Stomach smooth muscle (tissue), 2 donors: ENCODE data around the gene UACA.

Source experiments
- H3K27ac ChIP-seq: one replicate; pipeline ENCODE4 v1.7.0; 2013; ENCODE audit warnings: mild to moderate bottlenecking, low read length, inconsistent platforms
- H3K27me3 ChIP-seq, 2 donors: one replicate each; pipeline ENCODE4 v1.7.0; 2013; ENCODE audit warnings: low read length in 2 of 2; ENCODE audit not compliant: insufficient read depth in 2 of 2, control insufficient read depth in 1 of 2
- H3K36me3 ChIP-seq, 2 donors: one replicate each; pipeline ENCODE4 v1.7.0; 2013; ENCODE audit warnings: low read length in 2 of 2; ENCODE audit not compliant: control insufficient read depth in 2 of 2, insufficient read depth in 2 of 2
- H3K4me1 ChIP-seq: one replicate; pipeline ENCODE4 v1.7.0; 2013; ENCODE audit warnings: low read length; ENCODE audit not compliant: control insufficient read depth, insufficient read depth
- H3K4me3 ChIP-seq, 2 donors: one replicate each; pipeline ENCODE4 v1.7.0; 2013; ENCODE audit warnings: low read length in 2 of 2
- H3K9ac ChIP-seq, 2 donors: one replicate each; pipeline ENCODE4 v1.7.0; 2013; ENCODE audit warnings: low read length in 2 of 2, mild to moderate bottlenecking in 1 of 2
- H3K9me3 ChIP-seq, 2 donors: one replicate each; pipeline ENCODE4 v1.7.0; 2013; ENCODE audit warnings: low read length in 2 of 2; ENCODE audit not compliant: control insufficient read depth in 2 of 2
- donor health status: healthy.
- donor health status: Pancreatic carcinoma.

The UACA gene

DNA sequence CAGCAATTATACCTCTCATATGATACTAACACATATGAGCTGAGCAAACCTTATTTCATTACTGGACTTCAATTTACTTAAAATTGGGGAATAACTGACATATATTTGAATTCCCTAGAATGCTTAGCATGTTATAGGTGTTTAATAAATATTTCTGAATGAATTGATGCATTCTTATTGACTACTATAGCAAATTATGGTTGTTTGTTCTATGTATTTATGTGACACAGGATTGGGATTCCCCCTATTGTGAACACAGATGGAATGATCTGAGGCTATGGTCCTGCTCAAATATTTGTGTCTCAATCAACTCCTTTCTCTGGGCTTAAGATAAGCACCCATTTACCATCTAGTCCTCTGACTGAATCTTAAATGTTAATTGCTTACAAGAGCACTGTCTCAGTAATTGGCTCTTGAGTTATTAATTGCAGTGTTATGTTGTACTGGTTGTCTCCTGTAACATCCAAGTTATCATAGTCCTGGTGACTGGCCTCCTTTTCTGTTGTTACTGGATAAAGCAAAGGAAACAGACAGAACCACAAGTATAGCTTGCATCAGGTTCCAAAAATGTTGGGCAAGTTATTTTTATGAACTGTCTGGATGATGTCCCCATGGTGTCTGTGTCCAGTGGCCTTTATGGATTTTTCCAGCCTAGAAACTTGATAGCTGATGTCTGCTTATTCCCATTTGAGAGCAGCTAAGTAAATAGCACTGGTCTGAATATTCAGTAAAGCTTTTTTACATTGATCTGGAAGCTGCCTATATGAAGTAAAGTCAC is 2.3 kb upstream of the UACA start:
- Histone ChIP-seq H3K36me3 (no peaks in the 10 kb centered on the region), H3K4me1 (no peaks in the 10 kb centered on the region), H3K9ac (no peak overlapping the region), H3K4me3 (no peak overlapping the region), H3K27ac (no peak overlapping the region), H3K27me3 (no peaks in the 10 kb centered on the region), H3K9me3 (no peaks in the 10 kb centered on the region)

DNA sequence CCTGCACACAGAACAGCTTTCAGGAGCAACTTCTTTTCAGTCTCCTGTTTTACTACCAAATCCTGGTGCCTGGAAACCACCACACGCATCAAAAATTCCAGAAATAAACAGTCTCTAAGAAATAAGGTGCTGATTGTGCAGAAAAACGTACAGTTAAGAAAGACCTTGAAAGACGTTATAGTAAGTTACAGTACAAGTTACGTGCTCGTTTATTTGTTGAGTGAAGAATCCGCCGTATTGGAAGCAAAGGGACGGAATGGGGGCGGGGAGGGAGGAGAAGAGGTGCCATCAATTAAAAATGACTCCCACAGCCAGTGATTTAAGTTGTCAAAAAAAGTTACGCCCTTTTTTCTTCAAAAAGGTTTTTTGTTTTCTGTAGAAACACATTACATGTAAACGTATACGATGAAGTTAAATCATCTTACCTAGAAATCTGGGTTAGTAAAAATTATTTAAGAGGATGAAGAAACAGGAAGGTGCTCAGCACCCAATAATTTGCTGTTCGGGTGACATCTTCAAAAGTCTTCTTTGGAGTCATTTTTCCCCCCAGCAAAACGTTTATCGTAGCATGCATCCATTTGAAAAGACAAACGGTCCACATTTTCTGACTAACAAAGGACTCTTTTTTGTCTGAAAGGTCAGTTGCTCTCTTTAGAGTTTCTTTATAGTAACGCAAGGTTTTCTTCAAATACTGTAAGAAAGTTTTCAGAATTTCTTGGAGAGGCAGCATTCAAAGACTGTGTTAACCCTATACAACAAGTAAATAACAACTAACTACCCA is 782 bp upstream of the UACA start:
- Histone ChIP-seq H3K9ac (peak overlapping the region; percentile 55 to 77), H3K27ac (no peak overlapping the region), H3K4me3 (peak overlapping the region; percentile 61 to 88), H3K27me3 (no peaks in the 10 kb centered on the region), H3K9me3 (no peaks in the 10 kb centered on the region), H3K36me3 (no peaks in the 10 kb centered on the region), H3K4me1 (no peaks in the 10 kb centered on the region)

DNA sequence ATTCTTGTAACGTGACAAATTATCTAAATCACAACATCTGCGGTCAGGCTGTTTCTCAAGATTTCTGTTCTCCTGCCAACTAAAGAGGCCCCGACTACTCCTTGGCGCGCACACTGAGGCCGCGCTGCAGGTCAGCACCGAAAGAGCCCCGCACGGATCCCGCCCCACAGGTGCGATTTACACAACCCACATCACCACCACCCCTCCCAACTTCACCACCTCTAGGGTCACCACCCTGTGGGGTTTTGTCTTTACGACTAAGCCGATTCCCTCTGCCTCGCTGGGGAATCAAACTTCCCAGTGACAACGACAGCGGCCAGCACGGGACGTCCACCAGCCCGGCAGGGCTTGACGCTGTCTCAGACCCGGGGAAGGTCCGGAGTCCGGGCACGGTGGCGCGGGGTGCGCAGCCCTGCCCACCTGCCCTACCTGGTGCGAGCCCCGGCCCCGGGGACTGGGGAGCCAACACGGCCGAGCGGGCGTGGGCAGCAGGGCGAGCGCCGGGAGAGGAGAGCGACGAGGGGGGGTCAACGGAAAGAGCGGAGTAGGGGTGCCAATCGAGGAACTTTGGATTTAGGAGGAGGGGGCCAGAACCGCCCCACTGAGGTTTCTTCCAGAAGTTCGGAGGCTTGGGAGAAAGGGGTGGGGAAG is 764 bp downstream of the UACA start:
- Histone ChIP-seq H3K36me3 (no peaks in the 10 kb centered on the region), H3K9ac (peak overlapping the region; percentile 75 to 77), H3K4me3 (peak overlapping the region; percentile 61 to 88), H3K27me3 (no peaks in the 10 kb centered on the region), H3K27ac (peak overlapping the region; percentile 50), H3K4me1 (no peaks in the 10 kb centered on the region), H3K9me3 (no peaks in the 10 kb centered on the region)

DNA sequence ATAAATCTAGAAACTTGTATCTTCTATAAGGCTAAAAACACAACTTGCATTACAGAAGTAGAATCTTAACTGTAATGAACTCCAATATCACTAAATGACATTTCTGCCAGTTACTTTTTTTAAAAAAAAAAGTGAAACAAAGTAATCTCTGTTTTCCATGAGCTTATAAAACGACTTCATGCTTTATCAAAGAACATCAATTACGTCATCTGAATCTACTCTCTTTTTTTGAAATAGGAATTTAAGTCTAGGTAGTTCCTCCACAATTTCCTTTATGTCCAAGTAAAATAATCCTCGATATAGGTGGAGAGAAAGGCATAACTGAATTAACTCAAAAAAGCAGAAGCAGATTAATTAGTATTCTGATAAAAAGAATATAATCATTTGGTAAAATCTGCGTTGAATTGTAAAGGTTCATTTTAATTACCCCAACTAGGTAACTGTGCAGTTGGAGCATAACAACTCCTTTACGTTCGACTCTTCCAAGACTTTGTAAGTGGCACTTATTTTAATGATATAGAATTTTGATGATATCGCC is 1.4 kb downstream of the UACA start:
- H3K36me3 ChIP-seq: no peaks in the 10 kb centered on the region
- H3K27me3 ChIP-seq: no peaks in the 10 kb centered on the region
- H3K4me1 ChIP-seq: no peaks in the 10 kb centered on the region
- H3K9ac ChIP-seq: peak overlapping the region in 1 of 2 donors; percentile 77
- H3K4me3 ChIP-seq: peak overlapping the region; percentile 61 to 88
- H3K9me3 ChIP-seq: no peaks in the 10 kb centered on the region
- no peak overlapping the region for H3K27ac ChIP-seq

DNA sequence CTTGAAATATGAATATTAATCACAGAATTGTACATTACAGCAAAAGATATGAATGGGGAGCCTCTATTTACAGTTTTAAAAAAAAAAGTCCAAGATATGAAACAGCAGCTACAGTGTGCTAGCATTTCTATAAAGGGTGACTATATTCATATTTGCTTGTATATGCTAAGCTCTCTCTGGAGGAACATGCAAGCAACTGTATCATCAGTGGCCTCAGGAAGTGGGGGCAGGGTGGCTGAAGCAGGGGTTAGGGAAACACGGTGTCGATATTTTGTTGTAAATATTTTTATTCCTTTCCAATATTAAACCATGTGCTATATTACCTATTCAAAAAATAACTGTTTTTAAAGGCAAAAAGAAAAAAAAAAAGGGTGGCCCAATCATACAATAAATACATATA is 2.3 kb downstream of the UACA start:
- H3K27ac ChIP-seq: no peak overlapping the region
- no peaks in the 10 kb centered on the region for H3K9me3 ChIP-seq
- no peaks in the 10 kb centered on the region for H3K36me3 ChIP-seq
- H3K27me3 ChIP-seq: no peaks in the 10 kb centered on the region
- H3K4me1 ChIP-seq: no peaks in the 10 kb centered on the region
- H3K9ac ChIP-seq: no peak overlapping the region
- no peak overlapping the region for H3K4me3 ChIP-seq

DNA sequence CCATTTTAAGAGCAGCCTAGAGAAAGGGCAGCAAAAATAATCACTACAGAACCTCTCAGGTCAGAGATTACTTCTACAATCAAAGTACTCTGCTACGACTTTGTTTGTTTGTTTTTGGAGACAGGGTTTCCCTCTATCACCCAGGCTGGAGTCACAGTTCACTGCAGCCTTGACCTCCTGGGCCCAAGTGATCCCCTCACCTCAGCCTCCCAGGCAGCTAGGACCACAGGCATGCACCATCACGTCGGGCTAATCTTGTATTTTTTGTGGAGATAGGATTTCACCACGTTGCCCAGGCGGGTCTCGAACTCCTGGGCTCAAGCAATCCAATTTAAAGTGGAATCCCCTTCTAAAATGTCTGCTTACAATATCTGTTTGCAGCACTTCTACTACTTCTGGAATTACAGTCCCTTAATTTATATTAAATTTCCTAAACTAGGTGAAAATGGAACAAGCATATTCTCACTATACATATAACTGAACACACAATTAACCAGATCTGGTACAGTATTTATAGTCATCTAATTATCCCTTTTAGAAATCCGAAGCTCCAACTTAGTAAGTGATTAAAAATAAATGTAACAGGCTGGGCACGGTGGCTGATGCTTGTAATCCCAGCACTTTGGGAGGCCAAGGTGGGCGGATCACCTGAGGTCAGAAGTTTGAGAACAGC is 4.4 kb downstream of the UACA start:
- no peaks in the 10 kb centered on the region for H3K36me3 ChIP-seq
- H3K4me3 ChIP-seq: no peak overlapping the region
- no peaks in the 10 kb centered on the region for H3K27me3 ChIP-seq
- no peaks in the 10 kb centered on the region for H3K9me3 ChIP-seq
- H3K27ac ChIP-seq: no peak overlapping the region
- H3K4me1 ChIP-seq: no peaks in the 10 kb centered on the region
- H3K9ac ChIP-seq: no peak overlapping the region

DNA sequence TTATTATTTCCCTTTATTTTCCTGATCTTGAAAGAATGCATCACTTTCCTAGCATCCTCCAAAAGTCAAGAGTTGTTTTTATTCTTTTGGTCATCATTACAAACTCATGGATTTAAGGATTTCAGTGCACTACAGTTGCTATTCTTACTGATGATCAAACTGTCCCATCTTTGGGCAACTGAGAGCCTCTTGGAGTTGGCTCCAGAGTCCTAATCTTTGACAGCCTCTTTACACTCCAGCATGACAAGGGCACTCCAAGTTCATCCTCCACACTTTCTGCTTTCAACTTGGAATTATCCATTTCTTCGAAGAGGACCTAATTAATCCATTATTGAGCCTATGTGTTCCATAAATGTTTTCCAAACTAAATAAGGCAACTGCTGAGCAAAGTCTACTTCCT is 5.7 kb downstream of the UACA start:
- Histone ChIP-seq H3K4me3 (no peak overlapping the region), H3K27ac (no peak overlapping the region), H3K4me1 (no peaks in the 10 kb centered on the region), H3K36me3 (no peaks in the 10 kb centered on the region), H3K9ac (no peak overlapping the region), H3K9me3 (no peaks in the 10 kb centered on the region), H3K27me3 (no peaks in the 10 kb centered on the region)

DNA sequence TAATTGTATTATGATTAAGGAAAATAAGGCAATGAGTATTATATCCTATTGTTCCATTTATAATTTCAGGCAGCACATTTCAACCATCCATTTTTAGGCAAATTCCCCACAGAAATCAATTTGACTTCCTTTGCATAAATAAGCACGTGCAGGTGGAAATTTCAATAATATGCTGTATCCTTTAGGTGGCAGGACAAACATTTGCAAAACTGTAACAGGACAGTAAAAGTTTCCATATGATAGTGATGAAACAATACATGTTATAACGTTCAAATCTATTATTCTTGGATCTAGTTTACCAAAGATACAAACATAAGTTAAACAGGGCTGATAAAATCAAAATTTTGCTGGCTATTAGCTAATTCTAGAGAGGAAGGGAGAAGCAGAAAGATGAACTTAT is 8.5 kb downstream of the UACA start:
- Histone ChIP-seq H3K4me3 (no peak overlapping the region), H3K9ac (no peak overlapping the region), H3K36me3 (no peaks in the 10 kb centered on the region), H3K27ac (no peak overlapping the region), H3K4me1 (no peaks in the 10 kb centered on the region), H3K9me3 (no peaks in the 10 kb centered on the region), H3K27me3 (no peaks in the 10 kb centered on the region)

DNA sequence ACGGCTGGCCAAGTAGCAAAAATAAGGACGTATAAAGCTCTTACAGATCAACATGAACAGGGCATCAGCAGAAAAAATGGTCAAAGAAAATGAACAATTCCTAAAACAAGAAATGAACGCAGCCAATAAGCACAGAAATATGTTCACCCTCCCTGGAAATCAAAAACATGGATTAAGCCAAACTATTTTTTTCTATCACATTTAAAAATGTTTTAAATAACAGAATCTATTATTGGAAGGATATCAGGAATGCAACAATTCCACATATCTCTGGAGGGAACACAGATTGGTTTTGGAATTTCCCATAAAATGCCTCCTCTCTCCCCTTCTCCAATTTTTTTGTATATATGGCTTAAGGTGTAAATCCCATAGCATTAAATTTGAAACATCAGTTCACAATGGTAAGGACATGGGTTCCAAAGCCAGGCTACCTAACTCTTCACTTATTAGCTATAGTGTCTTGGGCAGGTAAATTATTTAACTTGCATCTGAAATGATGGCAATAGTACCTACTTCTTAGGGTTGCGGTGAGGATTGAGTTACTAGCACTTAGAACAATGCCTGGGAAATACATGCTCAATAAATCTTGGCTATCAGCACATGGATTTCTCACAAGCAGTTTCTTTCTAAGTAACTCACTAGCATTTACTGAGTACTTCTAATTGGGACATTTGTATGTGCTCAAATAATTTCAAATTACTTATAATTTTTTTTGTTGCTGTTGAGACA is 10.1 kb downstream of the UACA start:
- H3K9ac ChIP-seq: no peak overlapping the region
- no peak overlapping the region for H3K4me3 ChIP-seq
- no peak overlapping the region for H3K27ac ChIP-seq
- H3K9me3 ChIP-seq: no peaks in the 10 kb centered on the region
- no peaks in the 10 kb centered on the region for H3K36me3 ChIP-seq
- H3K4me1 ChIP-seq: peaks cover 4% of the 10 kb centered on the region
- H3K27me3 ChIP-seq: no peaks in the 10 kb centered on the region

DNA sequence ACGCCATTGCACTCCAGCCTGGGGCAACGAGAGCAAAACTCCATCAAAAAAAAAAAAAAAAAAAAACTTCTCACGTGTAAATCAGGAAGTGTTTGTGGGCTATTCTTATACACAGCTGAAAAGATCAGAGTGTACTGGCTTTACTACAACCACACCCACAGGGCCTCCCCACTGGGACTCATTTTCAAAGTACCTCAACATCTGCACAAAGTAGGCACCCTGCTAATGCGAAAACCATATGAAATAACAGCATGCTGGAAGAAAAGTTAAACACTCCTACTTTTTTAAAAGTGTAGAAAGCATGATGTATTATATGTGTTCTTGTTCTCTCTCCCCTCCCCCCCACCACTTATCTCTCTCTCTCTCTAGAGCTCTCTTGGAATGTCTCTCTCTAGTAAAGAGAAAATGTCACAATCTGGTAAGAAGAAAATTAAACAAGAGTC is 11.1 kb downstream of the UACA start:
- no peak overlapping the region for H3K9ac ChIP-seq
- no peaks in the 10 kb centered on the region for H3K9me3 ChIP-seq
- no peak overlapping the region for H3K27ac ChIP-seq
- H3K4me1 ChIP-seq: peaks cover 6% of the 10 kb centered on the region
- no peaks in the 10 kb centered on the region for H3K27me3 ChIP-seq
- no peaks in the 10 kb centered on the region for H3K36me3 ChIP-seq
- H3K4me3 ChIP-seq: no peak overlapping the region
